ENCODE data around the gene RASGRF2.

GRCh38 chr5:81213070-81213469 is 252.9 kb downstream of the RASGRF2 start:
- TF ChIP-seq SP1 (IDR thresholded peaks at IDR 0.05): no peak
- TF ChIP-seq LEF1 (IDR thresholded peaks at IDR 0.05; ENCODE audit: borderline replicate concordance): no peak
- TF ChIP-seq BHLHE40 (IDR thresholded peaks at IDR 0.05; ENCODE audit: borderline replicate concordance): no peak
- TF ChIP-seq ELF4 (IDR thresholded peaks at IDR 0.05): no peak
- no peak for TF ChIP-seq FOXA1 (IDR thresholded peaks at IDR 0.05)
- no peak for TF ChIP-seq HDGF (IDR thresholded peaks at IDR 0.05; ENCODE audit: borderline replicate concordance)

Data from HEK293T (cell line).